GM21423 (cell line): ENCODE measurements around the gene BSN.

Source experiments
- ATAC-seq: cut with Tn5 transposase; IDR thresholded peaks from one replicate; pipeline ENCODE4 v1.9.1; 2021; ENCODE audit warnings: mild to moderate bottlenecking, moderate library complexity; ENCODE audit not compliant: unreplicated experiment

BSN gene

GRCh38 chr3:49602049-49602554 is 47.8 kb downstream of the BSN start:
- ATAC-seq: no peak

- ATAC-seq: no peak
Measured at GRCh38 chr3:49602877-49603411, 48.7 kb downstream of the BSN start.

- ATAC-seq: no peak
Measured at GRCh38 chr3:49606427-49606826, 52.1 kb downstream of the BSN start.

- no peak for ATAC-seq
Measured at GRCh38 chr3:49607105-49607591, 52.9 kb downstream of the BSN start.

- no peak for ATAC-seq
Measured at GRCh38 chr3:49607796-49608195, 53.5 kb downstream of the BSN start.

- no peak for ATAC-seq
Measured at GRCh38 chr3:49609314-49609713, 55.0 kb downstream of the BSN start.

- no peak for ATAC-seq
Measured at GRCh38 chr3:49609815-49610214, 55.5 kb downstream of the BSN start.

GRCh38 chr3:49610666-49611280 is 56.5 kb downstream of the BSN start:
- no peak for ATAC-seq

- no peak for ATAC-seq
Measured at GRCh38 chr3:49611291-49611690, 57.0 kb downstream of the BSN start.

- ATAC-seq: no peak
Measured at GRCh38 chr3:49611719-49612118, 57.4 kb downstream of the BSN start.

GRCh38 chr3:49614936-49615335 is 60.7 kb downstream of the BSN start:
- no peak for ATAC-seq

GRCh38 chr3:49616061-49616460 is 61.8 kb downstream of the BSN start:
- no peak for ATAC-seq

- no peak for ATAC-seq
Measured at GRCh38 chr3:49616491-49616941, 62.2 kb downstream of the BSN start.

- no peak for ATAC-seq
Measured at GRCh38 chr3:49617390-49618013, 63.2 kb downstream of the BSN start.

- no peak for ATAC-seq
Measured at GRCh38 chr3:49618412-49618811, 64.1 kb downstream of the BSN start.

GRCh38 chr3:49619649-49620048 is 65.4 kb downstream of the BSN start:
- ATAC-seq: no peak

- ATAC-seq: no peak
Measured at GRCh38 chr3:49620728-49621127, 66.5 kb downstream of the BSN start.

- ATAC-seq: no peak
Measured at GRCh38 chr3:49623071-49623470, 68.8 kb downstream of the BSN start.

GRCh38 chr3:49625071-49625470 is 70.8 kb downstream of the BSN start:
- ATAC-seq: no peak

- no peak for ATAC-seq
Measured at GRCh38 chr3:49626101-49626581, 71.9 kb downstream of the BSN start.

GRCh38 chr3:49626796-49627195 is 72.5 kb downstream of the BSN start:
- ATAC-seq: no peak

- no peak for ATAC-seq
Measured at GRCh38 chr3:49627634-49628033, 73.4 kb downstream of the BSN start.
